Medulla oblongata (tissue), 1 donor: ENCODE measurements around the gene R3HDM2.

Experiments used
- DNase-seq: peaks from one replicate; pipeline ENCODE4 v3.0.0-alpha.2; 2015; ENCODE audit errors: extremely low spot score

Gene R3HDM2

DNA sequence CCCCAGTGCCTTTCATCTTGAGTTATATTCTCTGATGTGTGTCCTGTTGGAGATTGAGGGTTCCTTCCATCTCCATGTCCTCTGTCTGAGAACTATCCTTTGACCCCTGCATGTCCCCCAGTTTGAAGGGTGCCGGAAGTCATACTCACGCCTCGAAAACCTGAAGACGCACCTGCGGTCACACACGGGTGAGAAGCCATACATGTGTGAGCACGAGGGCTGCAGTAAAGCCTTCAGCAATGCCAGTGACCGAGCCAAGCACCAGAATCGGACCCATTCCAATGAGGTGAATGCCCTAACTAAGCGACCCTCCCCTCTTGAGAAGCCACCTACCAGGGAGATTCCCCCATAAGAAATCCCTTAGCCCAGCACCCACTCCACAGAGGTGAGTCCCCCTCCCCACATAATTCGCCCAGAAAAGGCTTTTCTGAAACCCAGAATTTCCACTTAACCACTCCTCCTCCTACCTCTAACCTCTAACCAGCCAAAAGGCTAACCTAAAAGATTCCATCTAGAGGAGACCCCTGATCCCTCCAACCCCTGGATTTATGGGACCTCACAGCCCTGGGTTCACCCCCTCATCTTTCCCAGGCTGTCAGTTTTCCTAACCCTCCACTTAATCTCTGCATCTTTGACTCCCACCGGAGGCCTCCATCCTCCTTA lies 36.5 kb upstream of the R3HDM2 start:
- no peak for DNase-seq

DNA sequence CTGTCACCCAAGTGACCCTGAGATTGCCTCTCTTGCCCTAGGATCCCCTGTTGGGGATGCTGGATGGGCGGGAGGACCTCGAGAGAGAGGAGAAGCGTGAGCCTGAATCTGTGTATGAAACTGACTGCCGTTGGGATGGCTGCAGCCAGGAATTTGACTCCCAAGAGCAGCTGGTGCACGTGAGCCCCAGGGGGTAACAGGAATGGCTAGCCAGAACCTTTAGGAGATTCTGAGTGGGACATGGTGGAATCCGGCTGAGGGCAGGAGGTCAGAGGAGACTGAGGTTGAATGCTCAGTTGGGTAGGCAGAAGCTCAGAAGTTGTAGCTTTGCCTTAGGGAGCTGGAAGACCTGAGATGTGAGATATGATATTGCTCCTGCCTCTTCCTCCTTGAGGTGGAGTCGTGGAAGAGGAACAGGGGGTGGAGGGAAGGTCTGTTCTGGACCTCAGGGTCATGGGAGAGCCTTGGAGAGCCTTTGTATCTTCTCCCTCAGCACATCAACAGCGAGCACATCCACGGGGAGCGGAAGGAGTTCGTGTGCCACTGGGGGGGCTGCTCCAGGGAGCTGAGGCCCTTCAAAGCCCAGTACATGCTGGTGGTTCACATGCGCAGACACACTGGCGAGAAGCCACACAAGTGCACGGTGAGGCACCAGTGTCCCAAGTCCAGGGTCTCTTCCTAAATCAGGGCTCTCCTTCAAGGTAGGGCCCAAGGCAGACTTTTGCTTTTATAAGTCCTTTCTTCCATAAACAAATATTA lies 35.1 kb upstream of the R3HDM2 start:
- no peak for DNase-seq

DNA sequence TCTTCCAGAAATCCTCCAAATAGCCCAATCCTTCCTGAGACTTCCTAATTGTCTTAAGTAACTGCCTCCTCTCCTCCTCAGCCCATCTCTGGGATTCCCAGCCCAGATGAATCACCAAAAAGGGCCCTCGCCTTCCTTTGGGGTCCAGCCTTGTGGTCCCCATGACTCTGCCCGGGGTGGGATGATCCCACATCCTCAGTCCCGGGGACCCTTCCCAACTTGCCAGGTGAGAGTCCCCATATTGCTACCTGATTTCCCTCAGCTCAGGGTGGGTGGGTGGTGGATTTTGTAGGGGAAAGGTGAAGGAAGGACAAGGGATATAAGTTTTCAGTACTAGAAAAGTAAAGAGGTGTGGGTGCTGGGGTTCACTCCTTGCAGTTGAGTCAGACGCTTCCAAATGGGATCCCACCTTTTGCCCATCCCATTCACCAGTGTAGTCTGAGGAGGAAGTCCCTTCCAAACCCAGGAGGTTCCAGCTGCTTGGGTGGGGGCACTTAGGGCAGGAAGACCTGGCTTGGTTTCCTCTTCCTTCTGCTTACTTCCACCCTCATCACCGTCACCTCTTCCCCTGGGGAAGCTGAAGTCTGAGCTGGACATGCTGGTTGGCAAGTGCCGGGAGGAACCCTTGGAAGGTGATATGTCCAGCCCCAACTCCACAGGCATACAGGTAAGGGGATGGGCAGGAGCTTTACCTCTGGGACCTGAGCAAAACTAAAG lies 34.3 kb upstream of the R3HDM2 start:
- DNase-seq = no peak

DNA sequence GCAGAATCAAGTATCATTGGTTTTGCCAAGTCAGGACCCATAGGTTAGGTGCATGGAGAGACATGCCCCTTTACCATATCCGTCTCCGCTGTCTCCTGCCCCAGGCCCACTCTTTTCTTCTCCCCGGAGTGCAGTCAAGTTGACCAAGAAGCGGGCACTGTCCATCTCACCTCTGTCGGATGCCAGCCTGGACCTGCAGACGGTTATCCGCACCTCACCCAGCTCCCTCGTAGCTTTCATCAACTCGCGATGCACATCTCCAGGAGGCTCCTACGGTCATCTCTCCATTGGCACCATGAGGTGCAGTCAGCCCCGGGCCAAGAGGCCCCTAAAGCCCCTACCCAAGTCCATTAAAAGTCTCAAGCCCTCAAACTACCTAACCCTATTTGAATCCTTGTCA lies 33.7 kb upstream of the R3HDM2 start:
- no peak for DNase-seq

DNA sequence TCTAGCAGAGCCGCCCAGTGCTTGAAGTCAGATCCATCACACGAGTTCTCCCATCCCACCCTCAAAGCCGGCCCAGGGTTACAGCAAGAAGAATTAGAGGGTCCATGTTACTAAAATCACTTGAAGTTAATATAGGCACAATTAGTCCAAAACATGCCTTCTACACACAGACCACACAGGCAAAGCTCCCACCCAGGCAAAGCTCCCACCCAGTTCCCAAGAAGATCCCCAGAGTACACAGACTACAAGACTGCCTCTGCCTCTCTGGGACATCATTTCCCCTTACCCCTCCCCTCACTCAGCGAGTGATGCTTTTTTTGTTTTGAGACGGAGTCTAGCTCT lies 32.0 kb upstream of the R3HDM2 start:
- no peak for DNase-seq

DNA sequence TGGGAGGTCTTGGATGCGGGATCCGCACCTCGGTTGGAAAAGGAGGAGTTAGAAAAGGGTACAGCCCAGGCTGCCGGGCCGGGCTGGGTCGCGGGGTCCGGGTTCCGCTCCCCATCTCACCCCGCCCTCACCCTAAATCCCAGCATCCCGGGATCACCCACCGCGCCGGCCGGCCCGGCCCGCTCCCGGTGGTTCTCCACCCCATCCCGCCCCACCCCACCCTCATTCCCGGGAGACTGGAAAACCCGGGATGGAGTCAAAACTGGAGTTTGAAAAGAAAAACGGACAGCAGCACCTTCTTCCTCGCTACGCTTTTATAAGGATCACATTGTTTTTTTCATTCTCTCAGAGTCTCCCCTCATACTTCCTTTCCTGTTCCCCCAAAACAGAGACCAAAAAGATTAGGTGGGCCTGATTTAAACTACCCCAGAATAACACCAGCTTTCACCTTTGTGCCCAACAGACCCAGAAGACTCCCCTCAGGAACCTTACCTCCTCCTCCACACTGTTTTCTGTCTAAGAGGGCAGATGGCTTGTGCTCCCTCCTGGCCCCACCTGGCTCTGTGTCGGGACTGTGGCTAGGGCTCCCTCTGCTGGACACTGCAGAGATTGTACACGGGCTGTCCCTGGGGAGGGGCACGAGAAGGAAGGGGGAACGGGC lies 31.5 kb upstream of the R3HDM2 start:
- peak; percentile 88 for DNase-seq

DNA sequence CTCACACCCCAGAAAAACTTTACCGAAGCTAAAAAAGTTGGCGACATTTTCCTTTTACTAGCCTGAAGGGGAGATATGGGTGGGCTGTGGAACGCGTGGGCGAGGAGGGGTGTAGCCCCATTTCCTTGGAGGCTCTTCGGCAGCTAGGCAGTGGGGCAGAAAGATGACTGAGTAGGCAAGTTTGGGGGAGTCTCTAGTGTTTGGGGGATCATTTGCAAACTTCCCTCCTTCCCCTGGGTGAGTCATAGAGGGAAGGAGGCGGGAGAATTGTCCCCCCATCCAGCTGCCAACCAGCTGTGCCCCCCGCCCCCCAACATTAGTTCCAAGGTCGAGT lies 31.0 kb upstream of the R3HDM2 start:
- DNase-seq = no peak

DNA sequence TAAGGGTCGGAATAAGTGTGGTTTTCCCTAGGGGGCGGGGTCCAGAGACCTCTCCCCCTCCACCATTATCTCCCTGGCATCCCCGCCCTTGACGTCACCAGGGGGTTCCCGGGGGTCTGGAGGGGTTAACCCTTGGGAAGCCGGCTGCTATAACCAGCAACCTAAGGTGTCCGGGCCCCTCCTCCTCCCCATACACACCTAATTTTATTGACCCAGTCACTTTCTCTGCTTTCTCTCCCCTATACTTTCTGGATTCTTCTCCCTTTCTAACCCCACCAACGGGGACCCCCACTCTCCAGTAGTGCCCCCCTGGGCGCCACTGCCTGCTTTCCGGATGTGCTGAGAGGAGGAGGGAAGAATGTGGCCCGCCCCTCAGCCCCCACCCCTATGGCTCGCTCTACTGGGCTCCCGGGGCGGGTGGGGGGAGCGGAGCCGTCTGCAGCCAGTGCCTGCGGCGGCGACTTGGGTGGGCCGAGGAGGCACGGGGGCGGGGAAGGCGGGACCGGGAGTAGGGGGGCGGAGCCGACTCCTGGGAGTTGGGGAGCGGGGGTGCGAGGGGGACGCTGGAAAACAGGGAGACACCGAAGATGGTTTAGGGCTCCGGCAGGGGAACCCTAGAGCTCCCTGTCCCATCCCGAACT lies 30.6 kb upstream of the R3HDM2 start:
- peak; percentile 41 for DNase-seq

DNA sequence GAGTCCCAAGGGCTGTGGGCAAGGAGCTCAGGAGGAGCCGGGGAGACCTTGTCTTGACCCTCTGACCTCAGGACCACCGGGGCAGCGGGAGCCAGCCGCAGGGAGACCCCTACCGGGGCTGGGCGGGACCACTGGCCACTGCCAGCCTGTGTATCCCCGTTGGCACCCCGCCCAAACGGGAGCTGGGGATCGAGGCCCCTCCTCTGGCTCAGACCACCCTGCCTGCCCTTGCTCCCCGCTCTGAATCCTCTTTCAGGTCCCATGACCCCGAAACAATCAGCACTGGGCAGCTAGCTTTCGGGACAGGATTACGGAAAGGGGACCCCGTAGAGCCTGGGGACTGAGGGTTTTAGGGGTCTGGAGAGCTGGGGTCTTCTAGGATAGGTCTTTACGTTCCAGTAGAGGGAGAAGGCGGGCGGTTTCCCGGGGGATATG lies 30.0 kb upstream of the R3HDM2 start:
- DNase-seq = no peak

DNA sequence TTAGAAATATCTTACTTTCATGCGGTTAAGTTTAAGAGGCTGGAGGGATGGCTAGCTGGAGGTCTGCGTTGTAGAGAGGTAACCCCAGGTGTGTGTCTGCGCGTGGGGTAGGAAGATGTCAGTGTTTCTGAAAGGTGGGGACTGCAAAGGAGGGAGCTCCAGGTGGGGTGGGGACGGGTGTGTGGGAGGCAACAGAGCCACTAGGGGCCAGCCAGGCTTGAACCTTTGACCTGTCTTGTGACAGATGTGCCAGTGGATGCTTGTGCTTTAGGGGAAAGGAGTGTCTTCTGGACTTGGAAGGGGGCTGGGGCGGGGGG lies 29.6 kb upstream of the R3HDM2 start:
- no peak for DNase-seq

DNA sequence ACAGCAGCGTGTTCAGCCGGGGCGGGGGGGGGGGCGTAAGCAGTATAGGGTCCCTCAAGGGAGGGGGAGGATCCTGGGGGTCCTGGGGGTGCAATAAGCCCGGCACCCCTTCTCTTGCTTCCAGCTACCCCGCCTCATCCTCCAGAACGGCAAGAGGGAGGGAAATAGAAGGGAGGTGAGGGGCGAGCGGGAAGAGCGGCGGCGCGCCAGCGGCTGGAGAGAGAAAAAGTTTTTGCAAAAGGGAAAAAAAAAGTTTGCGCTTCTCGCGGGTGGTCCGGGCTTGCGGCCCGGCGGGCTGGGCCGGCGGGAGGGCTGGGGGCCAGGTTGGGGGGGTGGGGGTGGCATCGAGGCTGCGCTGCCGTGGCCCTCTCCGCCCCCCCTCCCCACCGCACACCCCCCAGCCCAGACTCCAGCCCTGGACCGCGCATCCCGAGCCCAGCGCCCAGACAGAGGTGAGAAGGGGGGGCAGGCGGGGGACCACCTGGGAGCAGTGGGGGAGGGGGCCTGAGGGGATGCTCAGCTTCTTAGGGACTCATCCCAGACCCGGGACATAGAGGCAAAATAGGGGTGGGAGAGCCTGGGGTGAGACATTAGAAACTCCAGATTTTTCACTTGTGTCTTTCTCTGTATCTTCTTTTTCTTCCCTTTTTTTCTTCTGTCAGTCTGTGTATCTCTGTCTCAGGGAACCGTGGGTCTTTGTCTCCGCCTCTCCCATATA lies 29.1 kb upstream of the R3HDM2 start, which contains the start of gene GLI1:
Gene GLI1, plus strand, starts transcription at position 36 of the 718 bp plus-strand sequence. CDS start 3,907 bp downstream, outside the sequence.
- no peak for DNase-seq

DNA sequence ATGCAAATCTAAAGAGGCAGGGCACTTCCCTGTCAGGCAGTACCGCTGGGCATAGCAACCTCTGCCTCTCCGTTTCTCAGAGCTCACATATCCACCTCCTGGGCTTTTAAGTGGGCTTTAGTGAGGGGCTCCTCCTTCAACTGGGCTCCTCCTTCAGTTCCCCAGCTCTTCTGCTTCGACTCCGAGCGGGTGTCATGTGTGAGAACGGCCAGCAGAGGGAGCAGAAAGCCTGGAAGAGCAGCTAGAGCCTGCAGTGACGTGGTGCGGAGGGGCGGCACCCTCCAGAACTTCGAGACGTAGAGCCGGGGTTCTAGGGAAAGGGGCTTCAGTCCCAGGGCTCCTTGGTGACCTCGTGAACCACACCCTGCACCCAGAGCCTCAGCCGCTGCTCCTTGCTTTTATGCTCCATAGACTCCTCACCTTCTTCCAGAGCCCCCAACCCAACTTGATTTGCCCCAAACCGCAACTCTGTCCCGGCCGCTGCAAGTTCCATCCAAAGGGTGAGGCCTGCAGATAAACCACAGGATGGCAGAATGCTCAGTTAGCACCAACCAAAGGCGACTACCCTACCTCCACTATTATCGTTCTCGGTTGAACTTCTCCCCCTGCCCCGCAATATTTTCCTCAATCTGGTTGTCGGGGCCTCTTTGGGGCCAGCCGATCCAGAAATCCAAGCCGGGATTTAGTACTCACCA lies 28.4 kb upstream of the R3HDM2 start:
- peak; percentile 96 for DNase-seq

DNA sequence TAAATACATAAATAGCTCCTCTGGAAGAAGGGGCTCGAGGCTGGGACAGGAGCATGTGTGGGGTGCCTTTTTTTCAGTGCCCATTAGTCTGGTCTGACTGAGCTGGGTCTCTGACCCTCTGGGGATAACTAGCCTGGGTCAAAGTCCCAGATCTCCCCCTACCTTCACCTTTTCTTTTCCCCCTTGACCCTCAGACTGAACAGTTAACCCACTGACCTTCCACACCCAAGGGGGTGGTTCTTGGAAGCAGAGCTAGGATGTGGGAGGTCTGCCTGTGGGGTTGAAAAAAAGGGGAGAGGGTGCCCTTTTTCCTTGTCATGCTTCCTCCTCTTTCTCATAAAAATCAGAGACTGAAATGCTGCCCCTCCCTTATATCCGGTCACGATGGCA lies 27.8 kb upstream of the R3HDM2 start:
- DNase-seq = no peak

DNA sequence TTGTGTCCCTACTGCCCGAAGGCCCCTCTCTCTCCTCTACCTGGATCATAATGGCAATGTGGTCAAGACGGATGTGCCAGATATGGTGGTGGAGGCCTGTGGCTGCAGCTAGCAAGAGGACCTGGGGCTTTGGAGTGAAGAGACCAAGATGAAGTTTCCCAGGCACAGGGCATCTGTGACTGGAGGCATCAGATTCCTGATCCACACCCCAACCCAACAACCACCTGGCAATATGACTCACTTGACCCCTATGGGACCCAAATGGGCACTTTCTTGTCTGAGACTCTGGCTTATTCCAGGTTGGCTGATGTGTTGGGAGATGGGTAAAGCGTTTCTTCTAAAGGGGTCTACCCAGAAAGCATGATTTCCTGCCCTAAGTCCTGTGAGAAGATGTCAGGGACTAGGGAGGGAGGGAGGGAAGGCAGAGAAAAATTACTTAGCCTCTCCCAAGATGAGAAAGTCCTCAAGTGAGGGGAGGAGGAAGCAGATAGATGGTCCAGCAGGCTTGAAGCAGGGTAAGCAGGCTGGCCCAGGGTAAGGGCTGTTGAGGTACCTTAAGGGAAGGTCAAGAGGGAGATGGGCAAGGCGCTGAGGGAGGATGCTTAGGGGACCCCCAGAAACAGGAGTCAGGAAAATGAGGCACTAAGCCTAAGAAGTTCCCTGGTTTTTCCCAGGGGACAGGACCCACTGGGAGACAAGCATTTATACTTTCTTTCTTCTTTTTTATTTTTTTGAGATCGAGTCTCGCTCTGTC lies 26.1 kb upstream of the R3HDM2 start:
- no peak for DNase-seq

DNA sequence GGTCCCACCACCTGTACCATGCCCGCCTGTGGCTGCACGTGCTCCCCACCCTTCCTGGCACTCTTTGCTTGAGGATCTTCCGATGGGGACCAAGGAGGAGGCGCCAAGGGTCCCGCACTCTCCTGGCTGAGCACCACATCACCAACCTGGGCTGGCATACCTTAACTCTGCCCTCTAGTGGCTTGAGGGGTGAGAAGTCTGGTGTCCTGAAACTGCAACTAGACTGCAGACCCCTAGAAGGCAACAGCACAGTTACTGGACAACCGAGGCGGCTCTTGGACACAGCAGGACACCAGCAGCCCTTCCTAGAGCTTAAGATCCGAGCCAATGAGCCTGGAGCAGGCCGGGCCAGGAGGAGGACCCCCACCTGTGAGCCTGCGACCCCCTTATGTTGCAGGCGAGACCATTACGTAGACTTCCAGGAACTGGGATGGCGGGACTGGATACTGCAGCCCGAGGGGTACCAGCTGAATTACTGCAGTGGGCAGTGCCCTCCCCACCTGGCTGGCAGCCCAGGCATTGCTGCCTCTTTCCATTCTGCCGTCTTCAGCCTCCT lies 25.4 kb upstream of the R3HDM2 start:
- no peak for DNase-seq

DNA sequence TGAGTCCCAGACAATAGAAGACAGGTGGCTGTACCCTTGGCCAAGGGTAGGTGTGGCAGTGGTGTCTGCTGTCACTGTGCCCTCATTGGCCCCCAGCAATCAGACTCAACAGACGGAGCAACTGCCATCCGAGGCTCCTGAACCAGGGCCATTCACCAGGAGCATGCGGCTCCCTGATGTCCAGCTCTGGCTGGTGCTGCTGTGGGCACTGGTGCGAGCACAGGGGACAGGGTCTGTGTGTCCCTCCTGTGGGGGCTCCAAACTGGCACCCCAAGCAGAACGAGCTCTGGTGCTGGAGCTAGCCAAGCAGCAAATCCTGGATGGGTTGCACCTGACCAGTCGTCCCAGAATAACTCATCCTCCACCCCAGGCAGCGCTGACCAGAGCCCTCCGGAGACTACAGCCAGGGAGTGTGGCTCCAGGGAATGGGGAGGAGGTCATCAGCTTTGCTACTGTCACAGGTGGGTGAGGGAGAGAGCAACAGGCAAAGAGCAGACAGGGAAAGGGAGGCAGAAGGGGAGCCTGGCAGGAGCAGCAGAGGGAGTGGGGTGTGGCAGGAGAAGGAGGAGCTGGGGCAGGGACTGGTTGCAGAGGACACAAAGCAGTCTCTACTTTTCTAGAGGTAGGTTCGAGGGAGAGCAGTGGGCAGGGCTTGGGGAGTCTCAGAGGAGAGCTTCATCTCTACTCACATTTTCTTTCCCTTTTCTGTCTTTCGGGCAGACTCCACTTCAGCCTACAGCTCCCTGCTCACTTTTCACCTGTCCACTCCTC lies 24.7 kb upstream of the R3HDM2 start:
- no peak for DNase-seq

DNA sequence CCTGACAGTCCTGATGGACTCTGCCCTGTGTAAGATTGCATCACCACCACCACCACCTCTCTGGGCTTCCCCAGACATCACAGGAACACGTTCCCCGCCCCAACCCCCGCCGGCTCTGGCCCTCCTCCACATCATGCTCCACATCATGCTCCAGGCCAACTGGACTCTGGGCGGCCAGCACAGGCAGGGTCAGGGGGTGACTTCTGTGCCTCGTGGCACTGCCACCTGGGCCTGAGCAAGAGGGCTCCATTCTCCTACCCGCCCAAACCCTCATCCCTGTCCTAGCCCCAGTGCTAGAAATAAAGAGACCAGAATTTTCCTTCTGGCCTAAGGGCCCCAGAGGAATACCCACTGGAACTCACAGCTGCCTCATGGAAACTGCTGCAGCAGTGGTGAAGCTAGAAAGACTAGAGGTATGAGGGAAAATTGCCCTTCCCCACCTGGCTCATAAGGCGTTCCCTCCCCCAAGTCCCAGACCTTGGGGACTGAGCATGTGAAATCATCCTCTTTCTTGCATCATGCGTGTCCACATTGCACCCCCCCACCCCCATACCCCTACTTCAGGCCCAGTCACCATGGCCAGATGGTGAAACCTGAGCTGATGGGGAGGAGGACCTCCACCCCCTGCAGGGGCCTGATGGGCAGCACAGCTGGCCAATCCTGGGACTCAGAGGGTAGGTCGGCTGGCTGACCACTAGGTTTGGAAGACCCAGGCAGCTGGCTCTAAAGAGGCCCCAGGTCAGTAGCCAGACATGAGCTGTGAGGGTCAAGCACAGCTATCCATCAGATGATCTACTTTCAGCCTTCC lies 23.9 kb upstream of the R3HDM2 start, which contains the start of gene INHBE:
Gene INHBE, plus strand, starts transcription at position 742 of the 808 bp plus-strand sequence. CDS start 230 bp downstream, outside the sequence.
- no peak for DNase-seq

DNA sequence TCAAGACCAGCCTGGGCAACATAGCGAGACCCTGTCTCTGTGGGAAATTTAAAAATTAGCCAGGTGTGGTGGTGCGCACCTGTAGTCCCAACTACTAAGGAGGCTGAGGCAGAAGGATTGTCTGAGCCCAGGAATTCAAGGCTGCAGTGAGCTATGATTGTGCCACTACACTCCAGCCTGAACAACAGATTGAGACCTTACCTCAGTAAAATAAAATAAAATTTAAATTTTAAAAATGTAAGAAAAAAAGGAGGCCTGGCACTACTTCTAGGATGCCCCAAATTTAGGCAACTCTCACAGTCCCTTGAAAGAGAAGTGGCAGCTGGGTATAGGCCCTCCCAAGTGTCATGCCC lies 23.3 kb upstream of the R3HDM2 start:
- no peak for DNase-seq
